ENCODE results near the gene SYT17.

SYT17 gene

DNA sequence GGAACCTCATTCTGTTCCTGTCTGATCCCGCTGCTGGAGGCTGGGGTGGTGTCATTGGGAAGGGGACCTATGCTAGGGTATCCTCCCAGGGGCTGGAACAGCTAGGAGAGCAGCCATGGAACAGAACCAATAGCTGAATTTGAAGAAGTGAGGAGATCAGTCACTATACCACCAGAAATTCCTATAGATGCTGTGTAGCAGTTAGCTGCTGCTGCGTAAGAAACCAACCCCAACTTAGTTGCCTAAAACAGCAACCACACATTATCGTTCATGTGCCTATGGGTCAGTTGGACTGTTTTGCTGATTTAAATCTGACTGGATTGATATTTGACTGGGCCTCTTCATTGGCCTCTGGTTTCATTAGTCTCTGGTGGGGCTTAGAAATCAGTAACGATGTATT lies 20.4 kb upstream of the SYT17 start:
- H3K4me3 ChIP-seq (replicated peaks; ENCODE audit: low read depth, low read length) = no peak overlapping the region
- DNase-seq (ENCODE audit: low read depth) = no peak
- TF ChIP-seq, protein P1, sequence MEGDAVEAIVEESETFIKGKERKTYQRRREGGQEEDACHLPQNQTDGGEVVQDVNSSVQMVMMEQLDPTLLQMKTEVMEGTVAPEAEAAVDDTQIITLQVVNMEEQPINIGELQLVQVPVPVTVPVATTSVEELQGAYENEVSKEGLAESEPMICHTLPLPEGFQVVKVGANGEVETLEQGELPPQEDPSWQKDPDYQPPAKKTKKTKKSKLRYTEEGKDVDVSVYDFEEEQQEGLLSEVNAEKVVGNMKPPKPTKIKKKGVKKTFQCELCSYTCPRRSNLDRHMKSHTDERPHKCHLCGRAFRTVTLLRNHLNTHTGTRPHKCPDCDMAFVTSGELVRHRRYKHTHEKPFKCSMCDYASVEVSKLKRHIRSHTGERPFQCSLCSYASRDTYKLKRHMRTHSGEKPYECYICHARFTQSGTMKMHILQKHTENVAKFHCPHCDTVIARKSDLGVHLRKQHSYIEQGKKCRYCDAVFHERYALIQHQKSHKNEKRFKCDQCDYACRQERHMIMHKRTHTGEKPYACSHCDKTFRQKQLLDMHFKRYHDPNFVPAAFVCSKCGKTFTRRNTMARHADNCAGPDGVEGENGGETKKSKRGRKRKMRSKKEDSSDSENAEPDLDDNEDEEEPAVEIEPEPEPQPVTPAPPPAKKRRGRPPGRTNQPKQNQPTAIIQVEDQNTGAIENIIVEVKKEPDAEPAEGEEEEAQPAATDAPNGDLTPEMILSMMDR (IDR thresholded peaks at IDR 0.05; ENCODE audit: low read length, missing control alignments) = no peak

GRCh38 chr16:19148189-19148588 lies 19.9 kb upstream of the SYT17 start:
- DNase-seq (ENCODE audit: low read depth) = no peak
- H3K4me3 ChIP-seq (replicated peaks; ENCODE audit: low read depth, low read length) = no peak overlapping the region
- TF ChIP-seq, protein P1 (IDR thresholded peaks at IDR 0.05; ENCODE audit: low read length, missing control alignments) = no peak

GRCh38 chr16:19151310-19151709 lies 16.7 kb upstream of the SYT17 start:
- TF ChIP-seq, protein P1 (IDR thresholded peaks at IDR 0.05; ENCODE audit: low read length, missing control alignments) = no peak
- no peak overlapping the region for H3K4me3 ChIP-seq (replicated peaks; ENCODE audit: low read depth, low read length)

GRCh38 chr16:19152042-19152441 lies 16.0 kb upstream of the SYT17 start:
- H3K4me3 ChIP-seq (replicated peaks; ENCODE audit: low read depth, low read length) = no peak overlapping the region
- no peak for DNase-seq (ENCODE audit: low read depth)
- TF ChIP-seq, protein P1 (IDR thresholded peaks at IDR 0.05; ENCODE audit: low read length, missing control alignments) = no peak

More at GRCh38 chr16:19151310-19151709, 16.7 kb upstream of the SYT17 start:
- no peak for DNase-seq (ENCODE audit: low read depth)

DNA sequence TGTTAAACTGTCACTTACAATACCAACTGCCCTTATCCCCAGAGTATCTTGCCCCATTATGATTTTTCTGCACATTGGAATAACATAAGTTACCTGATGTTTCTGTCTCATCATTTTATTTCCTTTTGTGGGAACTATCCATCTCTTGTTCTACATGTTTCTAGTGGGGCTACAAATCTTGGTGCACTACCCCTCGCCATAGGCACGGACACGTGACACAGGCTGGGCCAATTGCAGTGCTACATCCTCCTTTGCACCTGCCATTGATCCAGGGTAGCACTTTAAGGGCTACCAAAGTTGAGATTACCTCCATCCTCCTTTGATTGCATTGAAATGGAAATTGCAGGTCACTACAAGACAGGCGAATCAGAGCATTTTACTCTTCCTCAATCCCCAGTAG lies 14.2 kb upstream of the SYT17 start:
- no peak for DNase-seq (ENCODE audit: low read depth)
- TF ChIP-seq, protein P1 (IDR thresholded peaks at IDR 0.05; ENCODE audit: low read length, missing control alignments) = no peak
- no peak overlapping the region for H3K4me3 ChIP-seq (replicated peaks; ENCODE audit: low read depth, low read length)

GRCh38 chr16:19162085-19162484 lies 6.0 kb upstream of the SYT17 start:
- no peak for DNase-seq (ENCODE audit: low read depth)
- TF ChIP-seq, protein P1 (IDR thresholded peaks at IDR 0.05; ENCODE audit: low read length, missing control alignments) = no peak
- H3K4me3 ChIP-seq (replicated peaks; ENCODE audit: low read depth, low read length) = no peak overlapping the region

DNA sequence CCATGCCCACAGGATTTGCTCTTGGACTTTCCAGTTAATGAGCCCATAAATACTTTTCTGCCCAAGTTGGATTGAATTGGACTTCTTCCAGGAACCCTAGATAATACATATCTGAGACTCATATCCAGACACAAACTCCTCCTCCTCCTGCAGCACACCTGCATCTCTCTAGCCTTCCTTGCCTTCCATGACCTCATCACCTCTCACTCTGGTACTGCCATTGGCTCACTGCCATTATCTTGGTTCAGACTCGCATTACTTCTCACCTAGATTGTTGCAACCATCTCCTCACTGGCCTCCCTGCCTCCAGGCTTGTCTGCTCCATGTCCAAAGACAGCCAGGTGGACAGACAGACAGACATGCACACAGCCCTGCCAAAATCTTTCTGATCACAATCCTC lies 4.8 kb upstream of the SYT17 start:
- TF ChIP-seq, protein P1 (IDR thresholded peaks at IDR 0.05; ENCODE audit: low read length, missing control alignments) = no peak
- H3K4me3 ChIP-seq (replicated peaks; ENCODE audit: low read depth, low read length) = no peak overlapping the region
- DNase-seq (ENCODE audit: low read depth) = no peak

All from fibroblast of pulmonary artery (primary cell).